HG02763 (cell line): Measurements from ENCODE around the gene SLC37A4.
A peak's percentile ranks its signal among the peaks of the same experiment; 100 is the strongest.
"Not testable (repeated sequence)": the region's sequence is repeated elsewhere in the genome, so short reads cannot be mapped to it uniquely, and the experiment has no call there.

ENCODE experiments used
- ATAC-seq: cut with Tn5 transposase; IDR thresholded peaks from one replicate; pipeline ENCODE4 v1.9.1; 2021; ENCODE audit warnings: mild to moderate bottlenecking, moderate library complexity; ENCODE audit not compliant: unreplicated experiment

SLC37A4 gene

GRCh38 chr11:119018074-119018938 is 12.4 kb downstream of the SLC37A4 start, which contains the start of the genes RPS25 and TRAPPC4:
Gene RPS25 (minus strand): TSS chr11:119018343. CDS start chr11:119018284, 59 bp downstream.
Gene TRAPPC4 (plus strand): TSS chr11:119018766. CDS start chr11:119018796, 30 bp downstream.
- peak; percentile 82 for ATAC-seq

DNA sequence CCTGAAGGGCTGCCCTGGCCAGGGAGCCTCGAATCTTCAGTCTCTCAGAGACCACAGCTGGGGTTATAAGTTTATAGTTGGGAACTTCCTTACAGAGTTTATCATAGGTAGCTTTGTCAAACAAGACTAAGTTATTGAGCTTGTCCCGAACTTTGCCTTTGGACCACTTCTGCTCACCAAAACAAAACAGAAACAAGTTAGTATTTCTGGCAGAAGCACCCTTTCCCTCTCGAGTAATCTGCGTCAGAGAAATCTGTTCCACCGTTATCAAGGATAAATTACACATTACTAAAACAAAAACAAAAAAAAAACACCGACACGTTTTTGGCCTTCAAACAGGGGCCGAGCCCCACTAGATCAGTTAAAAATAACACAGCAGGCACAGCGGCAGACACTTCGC is 13.3 kb downstream of the SLC37A4 start:
- not testable (repeated sequence) for ATAC-seq

DNA sequence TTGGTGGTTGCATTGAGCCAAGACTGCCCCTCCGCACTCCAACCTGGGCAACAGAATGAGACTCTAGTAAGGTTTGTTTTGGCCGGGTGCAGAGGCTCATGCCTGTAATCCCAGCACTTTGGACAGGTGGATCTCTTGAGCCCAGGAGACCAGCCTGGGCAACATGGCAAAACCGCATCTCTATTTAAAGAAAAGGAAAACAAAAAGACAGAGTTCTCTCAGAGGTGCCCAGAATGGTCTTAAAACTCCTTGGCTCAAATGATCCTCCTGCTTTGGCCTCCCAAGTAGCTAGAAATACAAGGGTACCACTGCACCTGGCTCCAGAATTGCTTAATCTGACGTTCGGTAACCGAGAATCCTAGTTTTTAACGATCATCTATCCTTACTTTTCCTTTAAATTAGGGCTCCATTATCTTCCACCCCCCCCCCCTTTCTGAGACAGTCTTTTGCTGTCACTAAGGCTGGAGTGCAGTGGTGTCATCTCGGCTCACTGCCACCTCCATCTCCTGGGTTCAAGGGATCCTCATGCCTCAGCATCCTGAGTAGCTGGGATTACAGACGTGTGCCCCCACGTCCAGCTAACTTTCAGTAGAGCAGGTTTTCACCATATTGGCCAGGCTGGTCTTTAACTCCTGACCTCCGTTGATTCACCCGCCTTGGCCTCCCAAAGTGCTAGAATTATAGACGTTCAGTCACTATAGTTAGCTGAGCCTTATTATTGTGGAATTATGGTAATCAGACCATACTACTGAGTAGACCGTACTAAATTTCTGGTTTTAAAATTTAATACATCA is 14.3 kb downstream of the SLC37A4 start:
- ATAC-seq: no peak

DNA sequence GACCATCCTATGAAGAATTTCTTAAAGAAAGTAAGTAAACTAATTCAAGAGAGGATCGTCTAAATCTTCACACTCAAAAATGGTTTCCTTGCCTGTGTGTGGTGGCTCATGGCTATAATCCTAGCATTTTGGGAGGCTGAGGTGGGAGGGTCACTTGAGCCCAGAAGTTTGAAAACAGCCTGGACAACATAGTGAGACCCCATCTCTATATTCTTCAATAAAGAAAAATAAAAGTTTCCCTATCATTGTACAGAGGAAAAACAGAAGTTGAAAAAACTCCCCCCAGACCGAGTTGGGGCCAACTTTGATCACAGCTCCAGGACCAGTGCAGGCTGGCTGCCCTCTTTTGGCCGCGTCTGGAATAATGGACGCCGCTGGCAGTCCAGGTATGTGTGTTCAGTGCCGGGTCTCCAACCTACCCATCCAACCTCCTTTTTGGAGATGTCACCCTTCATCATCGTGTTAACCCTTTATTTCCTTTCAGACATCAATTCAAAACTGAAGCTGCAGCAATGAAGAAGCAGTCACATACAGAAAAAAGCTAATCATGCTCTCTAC is 15.5 kb downstream of the SLC37A4 start:
- no peak for ATAC-seq

GRCh38 chr11:119014209-119014924 is 16.3 kb downstream of the SLC37A4 start:
- no peak for ATAC-seq

- ATAC-seq: no peak
Observed at GRCh38 chr11:119012629-119013170, 18.0 kb downstream of the SLC37A4 start.

DNA sequence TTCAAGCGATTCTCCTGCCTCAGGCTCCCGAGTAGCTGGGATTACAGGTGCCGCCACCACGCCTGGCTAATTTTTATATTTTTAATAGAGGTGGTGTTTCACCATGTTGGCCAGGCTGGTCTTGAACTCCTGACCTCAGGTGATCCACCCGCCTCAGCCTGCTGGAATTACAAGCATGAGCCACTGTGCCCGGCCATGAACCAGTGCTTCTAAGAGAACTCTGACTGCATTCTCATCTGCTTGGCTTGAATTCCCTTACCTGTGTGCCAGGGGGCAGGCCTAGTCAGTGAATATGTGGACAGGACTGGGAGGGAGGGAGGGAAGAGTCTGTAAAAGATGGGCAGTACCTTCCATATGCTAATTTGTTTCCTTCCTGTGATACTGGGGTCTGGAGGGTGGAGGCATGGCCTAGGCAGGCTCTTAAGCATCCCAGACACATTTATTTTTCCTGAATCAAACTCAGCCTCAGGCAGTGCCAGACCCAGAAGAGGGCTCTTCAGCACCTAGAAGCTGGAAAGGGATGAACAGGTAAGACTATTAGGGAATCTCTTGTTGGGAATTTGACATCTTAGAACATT is 19.1 kb downstream of the SLC37A4 start:
- ATAC-seq: no peak

DNA sequence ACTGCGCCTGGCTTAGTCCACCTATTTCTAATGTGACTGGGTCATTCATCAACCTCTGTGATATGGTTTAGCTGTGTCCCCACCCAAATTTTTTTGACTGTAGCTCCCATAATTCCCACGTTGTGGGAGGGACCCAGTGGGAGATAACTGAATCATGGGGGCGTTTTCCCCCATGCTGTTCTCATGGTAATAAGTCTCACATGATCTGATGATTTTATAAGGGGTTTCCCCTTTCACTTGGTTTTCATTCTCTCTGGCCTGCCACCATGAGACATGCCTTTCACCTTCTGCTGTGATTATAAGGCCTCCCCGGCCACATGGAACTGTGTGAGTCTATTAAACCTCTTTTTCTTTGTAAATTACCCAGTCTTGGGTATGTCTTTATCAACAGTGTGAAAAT is 24.0 kb downstream of the SLC37A4 start:
- no peak for ATAC-seq

DNA sequence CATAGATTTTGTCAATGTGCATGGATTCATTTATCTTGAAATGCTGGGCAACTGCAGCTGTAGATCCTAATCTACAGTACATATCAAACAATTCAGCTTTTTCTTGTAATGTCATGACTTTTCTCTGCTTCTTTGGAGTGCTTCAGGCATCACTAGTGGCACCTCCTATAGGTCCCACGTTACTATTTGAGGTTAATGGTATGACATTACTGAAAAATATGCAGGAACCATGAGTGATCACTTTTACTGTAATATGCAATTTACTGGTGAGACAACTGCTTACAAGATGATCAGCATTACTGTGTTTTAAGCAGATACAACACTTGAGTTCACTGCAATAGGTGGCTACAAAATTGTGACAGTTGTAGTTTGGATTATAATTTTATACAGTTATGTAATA is 29.8 kb downstream of the SLC37A4 start:
- no peak for ATAC-seq

DNA sequence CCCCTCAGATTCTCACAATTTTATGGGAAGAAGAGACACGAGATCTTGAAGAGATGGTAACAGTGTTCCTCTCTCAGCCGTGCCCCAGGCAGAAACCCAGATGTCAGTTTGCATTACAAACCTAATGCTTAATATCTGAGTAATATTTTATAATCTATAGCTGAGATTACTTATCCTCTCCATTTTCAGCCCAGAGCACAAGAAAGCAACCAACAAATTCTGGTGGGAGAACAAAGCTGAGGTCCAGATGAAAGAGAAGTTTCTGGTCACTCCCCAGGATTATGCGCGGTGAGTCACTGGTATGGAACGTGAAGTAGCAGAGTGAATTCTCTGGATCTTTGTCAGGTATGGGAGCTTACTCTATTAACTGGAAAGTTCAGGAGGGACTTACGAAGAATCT is 31.9 kb downstream of the SLC37A4 start:
- ATAC-seq: no peak

DNA sequence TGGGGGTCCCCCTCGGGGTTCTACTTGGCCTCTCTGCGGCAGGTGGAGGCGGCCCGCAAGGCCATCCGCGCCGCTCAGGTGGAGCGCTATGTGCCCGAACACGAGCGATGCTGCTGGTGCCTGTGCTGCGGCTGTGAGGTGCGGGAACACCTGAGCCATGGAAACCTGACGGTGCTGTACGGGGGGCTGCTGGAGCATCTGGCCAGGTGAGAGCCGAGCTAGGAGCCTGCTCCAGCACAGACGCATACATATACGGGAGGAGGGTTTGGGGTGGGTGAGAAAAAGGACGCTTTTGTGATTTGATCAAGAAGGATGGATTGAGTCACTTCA is 32.3 kb downstream of the SLC37A4 start:
- no peak for ATAC-seq

GRCh38 chr11:118997627-118998387 is 32.9 kb downstream of the SLC37A4 start, which contains the start of gene CENATAC:
Gene CENATAC (plus strand): TSS chr11:118998138. CDS start chr11:118998198, 60 bp downstream.
- peak; percentile 91 for ATAC-seq

GRCh38 chr11:118996926-118997626 is 33.6 kb downstream of the SLC37A4 start:
- peak; percentile 3 for ATAC-seq

DNA sequence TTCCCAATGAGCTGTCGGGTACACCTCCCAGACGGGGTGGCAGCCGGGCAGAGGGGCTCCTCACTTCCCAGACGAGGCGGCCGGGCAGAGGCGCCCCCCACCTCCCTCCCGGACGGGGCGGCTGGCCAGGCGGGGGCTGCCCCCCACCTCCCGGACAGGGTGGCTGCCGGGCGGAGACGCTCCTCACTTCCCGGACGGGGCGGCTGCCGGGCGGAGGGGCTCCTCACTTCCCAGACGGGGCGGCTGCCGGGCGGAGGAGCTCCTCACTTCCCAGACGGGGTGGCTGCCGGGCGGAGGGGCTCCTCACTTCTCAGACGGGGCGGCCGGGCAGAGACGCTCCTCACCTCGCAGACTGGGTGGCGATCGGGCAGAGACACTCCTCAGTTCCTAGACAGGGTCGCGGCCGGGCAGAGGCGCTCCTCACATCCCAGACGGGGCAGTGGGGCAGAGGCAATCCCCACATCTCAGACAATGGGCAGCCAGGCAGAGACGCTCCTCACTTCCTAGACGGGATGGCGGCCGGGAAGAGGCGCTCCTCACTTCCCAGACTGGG is 39.1 kb downstream of the SLC37A4 start:
- ATAC-seq: not testable (repeated sequence)

DNA sequence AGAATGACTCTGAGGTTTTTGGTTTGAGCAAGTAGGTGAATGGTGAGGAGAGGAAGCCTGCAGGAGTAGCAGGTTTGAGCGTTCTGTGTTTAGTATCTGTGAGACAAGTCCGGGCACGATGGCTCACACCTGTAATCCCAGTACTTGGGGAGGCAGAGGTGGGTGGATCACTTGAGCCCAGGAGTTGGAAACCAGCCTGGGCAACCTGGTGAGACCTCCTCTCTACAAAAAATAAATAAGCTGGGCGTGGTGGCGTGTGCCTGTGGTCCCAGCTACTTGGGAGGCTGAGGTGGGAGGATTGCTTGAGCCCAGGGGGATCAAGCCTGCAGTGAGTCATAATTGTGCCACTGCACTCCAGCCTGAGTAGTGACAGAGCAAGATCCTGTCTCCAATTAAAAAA is 42.4 kb downstream of the SLC37A4 start:
- no peak for ATAC-seq

DNA sequence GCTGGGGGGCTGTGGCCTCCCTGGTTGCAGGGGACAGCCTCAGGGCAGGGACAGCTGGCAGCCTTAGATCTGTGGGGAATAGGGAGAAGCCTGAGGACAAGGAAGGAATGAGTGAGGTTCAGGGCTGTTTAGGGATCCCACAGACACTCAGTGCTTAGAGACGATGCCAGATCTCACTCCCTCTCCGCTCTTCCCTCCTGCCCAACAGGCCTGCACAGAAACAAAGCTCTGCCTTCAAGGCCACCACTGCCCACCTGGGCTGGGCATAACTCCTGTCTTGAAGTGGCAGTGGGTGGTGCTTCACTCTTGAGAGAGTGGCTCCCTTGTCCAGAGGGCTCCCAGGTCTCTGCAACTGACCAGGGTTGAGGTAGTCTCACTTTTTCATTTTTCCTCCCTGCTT is 45.9 kb downstream of the SLC37A4 start:
- ATAC-seq: no peak

DNA sequence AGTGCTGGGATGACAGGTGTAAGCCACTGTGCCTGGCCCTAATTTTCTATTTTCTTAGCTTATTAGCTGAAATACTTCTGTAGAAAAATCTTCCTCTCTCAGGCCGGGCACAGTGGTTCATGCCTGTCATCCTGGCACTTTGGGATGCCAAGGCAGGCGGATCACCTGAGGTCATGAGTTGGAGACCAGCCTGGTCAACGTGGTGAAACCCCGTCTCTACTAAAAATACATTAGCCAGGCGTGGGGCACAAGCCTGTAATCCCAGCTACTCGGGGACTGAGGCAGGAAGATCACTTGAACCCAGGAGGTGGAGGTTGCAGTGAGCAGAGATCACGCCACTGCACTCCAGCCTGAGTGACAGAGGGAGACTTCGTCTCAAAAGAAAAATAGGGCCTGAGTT is 46.3 kb downstream of the SLC37A4 start:
- not testable (repeated sequence) for ATAC-seq

- ATAC-seq: no peak
Observed at GRCh38 chr11:118980191-118980881, 50.3 kb downstream of the SLC37A4 start.
